ENCODE data around the gene UTY. TPM values are rescaled to one million over a fixed set of nuclear protein-coding genes. Genes with fewer than 3 reads are reported as not detected.

Gene UTY
- total and polyA plus RNA-seq, 2 of the 8 experiments (the other 6 are each of a cell fraction or from before 2014, with no cell fraction given), result 7.2 to 20.4 TPM

- no peak overlapping the region for H3K18ac ChIP-seq (ENCODE audit: extremely low read depth, low read length)
These were observed 81.0 kb downstream of the UTY start for GRCh38 chrY:13398876-13399275.

More at GRCh38 chrY:13398876-13399275, 81.0 kb downstream of the UTY start:
- Histone ChIP-seq H2BK15ac (ENCODE audit: low read length) (no peak overlapping the region), H2BK5ac (ENCODE audit: low read depth, low read length) (no peak overlapping the region), H4K8ac (ENCODE audit: extremely low read depth, insufficient read depth, low read length) (no peak overlapping the region), H3K4me1 (replicated peaks in 1 of 4; ENCODE audit: control insufficient read depth in 3 of 4, insufficient read depth in 4 of 4, low read length in 3 of 4) (no peaks in the 10 kb centered on the region), H2AK5ac (ENCODE audit: low read depth, low read length) (no peak overlapping the region), H3K79me1 (ENCODE audit: low read depth, low read length) (no peaks in the 10 kb centered on the region), H3K23me2 (ENCODE audit: low read depth, low read length) (no peaks in the 10 kb centered on the region), H3K9me3 (ENCODE audit: insufficient read depth in 2 of 2, low read depth in 1 of 2, low read length in 1 of 2) (no peaks in the 10 kb centered on the region), H3K36me3 (ENCODE audit: control insufficient read depth in 2 of 4, insufficient read depth in 4 of 4, low read length in 3 of 4) (peaks cover 0 to 5% (median 0%) of the 10 kb centered on the region in 4 experiments; a peak in 1 of 8 replicates), H4K91ac (replicated peaks; ENCODE audit: insufficient read length, low read length) (no peak overlapping the region), H3K9ac (replicated peaks in 1 of 4; ENCODE audit: extremely low read depth in 1 of 4, low read depth in 3 of 4, low read length in 3 of 4) (no peak overlapping the region), H3K27ac (ENCODE audit: low read depth, low read length) (no peak overlapping the region), H3K79me2 (ENCODE audit: control insufficient read depth in 1 of 2, insufficient read depth in 2 of 2, low read length in 2 of 2) (peaks cover 0 to 4% of the 10 kb centered on the region in 2 experiments; a peak in 1 of 4 replicates), H4K5ac (ENCODE audit: insufficient read length, low read depth, low read length) (no peak overlapping the region), H3K23ac (ENCODE audit: insufficient read length) (no peak overlapping the region), H3K4me3 (ENCODE audit: extremely low read depth in 1 of 4, insufficient read depth in 2 of 4, low read depth in 3 of 4, low read length in 4 of 4) (no peak overlapping the region), H3K14ac (ENCODE audit: insufficient read length) (no peak overlapping the region), H3K56ac (replicated peaks; ENCODE audit: insufficient read length, low read depth, low read length) (no peak overlapping the region), H2BK20ac (ENCODE audit: low read length) (no peak overlapping the region), H2AFZ (ENCODE audit: low read length) (no peak overlapping the region), H4K20me1 (replicated peaks in 1 of 2; ENCODE audit: control insufficient read depth in 1 of 2, insufficient read depth in 2 of 2, low read length in 2 of 2) (no peaks in the 10 kb centered on the region), H3K4ac (replicated peaks; ENCODE audit: insufficient read length, low read depth, low read length) (no peak overlapping the region), H2BK120ac (replicated peaks; ENCODE audit: low read depth, low read length) (no peak overlapping the region), H3K4me2 (ENCODE audit: insufficient read depth in 1 of 2, low read depth in 2 of 2, low read length in 2 of 2) (no peak overlapping the region), H3K27me3 (replicated peaks in 1 of 4; ENCODE audit: control insufficient read depth in 3 of 4, extremely low read depth in 1 of 4, insufficient read depth in 3 of 4, low read length in 3 of 4) (no peaks in the 10 kb centered on the region), H2BK12ac (ENCODE audit: low read depth, low read length) (no peak overlapping the region)
- POLR2A ChIA-PET (ENCODE audit: partially characterized antibody), result no interaction called here
- DNase-seq (ENCODE audit: low read depth in 1 of 2, low spot score in 2 of 2) (no peak), FAIRE-seq (no peak)
- CTCF ChIA-PET (ENCODE audit: partially characterized antibody), result no interaction called here
- 92% methylated on average over 2 of the region's 2 CpGs; no CpG with 5 or more reads in 1 of the 2 experiments for WGBS, 2 experiments (ENCODE audit: extremely low coverage in 1 of 2, insufficient coverage in 1 of 2, insufficient read length in 1 of 2, insufficient replicate concordance in 2 of 2, low coverage in 1 of 2, low lambda C conversion rate in 2 of 2, missing lambda C conversion rate in 1 of 2)
- TF ChIP-seq CBX8 (IDR thresholded peaks at IDR 0.05; ENCODE audit: borderline replicate concordance, low read depth, low read length) (no peak), EP300 (IDR thresholded peaks at IDR 0.05; ENCODE audit: borderline replicate concordance in 1 of 2, low read depth in 2 of 2, low read length in 2 of 2) (no peak), BCL11A (IDR thresholded peaks at IDR 0.05; ENCODE audit: low read depth in 2 of 2, low read length in 2 of 2) (no peak), SIN3A (conservative IDR thresholded peaks at IDR 0.05 in 1 of 2, IDR thresholded peaks at IDR 0.05 in 1 of 2; ENCODE audit: low read depth in 1 of 2, low read length in 2 of 2) (no peak), KDM4A (IDR thresholded peaks at IDR 0.05; ENCODE audit: low read depth, low read length, severe bottlenecking) (no peak), TAF1 (IDR thresholded peaks at IDR 0.05; ENCODE audit: low read depth, low read length) (no peak)

Measured in H1 (cell line).